Bronchial epithelial cell (primary cell): ENCODE results near the gene FBXO27. TPM values are rescaled to one million over a fixed set of nuclear protein-coding genes. Genes with fewer than 3 reads are reported as not detected.
A peak's percentile ranks its signal among the peaks of the same experiment; 100 is the strongest.
"Not testable (repeated sequence)": the region's sequence is repeated elsewhere in the genome, so short reads cannot be mapped to it uniquely, and the experiment has no call there.

Source experiments
- DNase-seq: peaks from one replicate; pipeline ENCODE4 v3.0.0-alpha.2; 2010; ENCODE audit warnings: low read depth
- FAIRE-seq: peaks from 2 replicates; lab custom pipeline; 2011; peaks lifted over from hg19 to GRCh38; lab: Jason Lieb, UNC
- H3K27me3 ChIP-seq: 2 replicates; pipeline ENCODE4 v1.5.1; 2011; ENCODE audit warnings: low read length; ENCODE audit not compliant: control insufficient read depth, insufficient read depth
- H3K36me3 ChIP-seq: 2 replicates; pipeline ENCODE4 v1.5.1; 2011; ENCODE audit warnings: low read length; ENCODE audit not compliant: control insufficient read depth, insufficient read depth
- H3K4me3 ChIP-seq: 2 replicates; pipeline ENCODE4 v1.5.1; 2011; ENCODE audit warnings: mild to moderate bottlenecking, low read depth, low read length, control low read depth
- total RNA-seq: library from RNA; depleted of rRNA; stranded (reverse); fragments of >200 nt; gene quantifications from 2 replicates; pipeline ENCODE4 v1.2.1, GENCODE V29; 2014
- TF ChIP-seq, protein P1 (sequence below): IDR thresholded peaks from 2 replicates; pipeline ENCODE4 v1.5.1; 2011; ENCODE audit warnings: mild to moderate bottlenecking, moderate library complexity, low read length, control low read depth, inconsistent platforms; ENCODE audit not compliant: insufficient read depth, severe bottlenecking

FBXO27 gene
- total RNA-seq, 1 donor from 2014 or later: 5.3 TPM

GRCh38 chr19:39001041-39001440 lies 31.3 kb downstream of the FBXO27 start:
- DNase-seq (no peak), FAIRE-seq (no peak)
- Histone ChIP-seq H3K36me3 (no peaks in the 10 kb centered on the region), H3K4me3 (no peak overlapping the region), H3K27me3 (no peaks in the 10 kb centered on the region)
- TF ChIP-seq, protein P1, sequence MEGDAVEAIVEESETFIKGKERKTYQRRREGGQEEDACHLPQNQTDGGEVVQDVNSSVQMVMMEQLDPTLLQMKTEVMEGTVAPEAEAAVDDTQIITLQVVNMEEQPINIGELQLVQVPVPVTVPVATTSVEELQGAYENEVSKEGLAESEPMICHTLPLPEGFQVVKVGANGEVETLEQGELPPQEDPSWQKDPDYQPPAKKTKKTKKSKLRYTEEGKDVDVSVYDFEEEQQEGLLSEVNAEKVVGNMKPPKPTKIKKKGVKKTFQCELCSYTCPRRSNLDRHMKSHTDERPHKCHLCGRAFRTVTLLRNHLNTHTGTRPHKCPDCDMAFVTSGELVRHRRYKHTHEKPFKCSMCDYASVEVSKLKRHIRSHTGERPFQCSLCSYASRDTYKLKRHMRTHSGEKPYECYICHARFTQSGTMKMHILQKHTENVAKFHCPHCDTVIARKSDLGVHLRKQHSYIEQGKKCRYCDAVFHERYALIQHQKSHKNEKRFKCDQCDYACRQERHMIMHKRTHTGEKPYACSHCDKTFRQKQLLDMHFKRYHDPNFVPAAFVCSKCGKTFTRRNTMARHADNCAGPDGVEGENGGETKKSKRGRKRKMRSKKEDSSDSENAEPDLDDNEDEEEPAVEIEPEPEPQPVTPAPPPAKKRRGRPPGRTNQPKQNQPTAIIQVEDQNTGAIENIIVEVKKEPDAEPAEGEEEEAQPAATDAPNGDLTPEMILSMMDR: no peak

DNA sequence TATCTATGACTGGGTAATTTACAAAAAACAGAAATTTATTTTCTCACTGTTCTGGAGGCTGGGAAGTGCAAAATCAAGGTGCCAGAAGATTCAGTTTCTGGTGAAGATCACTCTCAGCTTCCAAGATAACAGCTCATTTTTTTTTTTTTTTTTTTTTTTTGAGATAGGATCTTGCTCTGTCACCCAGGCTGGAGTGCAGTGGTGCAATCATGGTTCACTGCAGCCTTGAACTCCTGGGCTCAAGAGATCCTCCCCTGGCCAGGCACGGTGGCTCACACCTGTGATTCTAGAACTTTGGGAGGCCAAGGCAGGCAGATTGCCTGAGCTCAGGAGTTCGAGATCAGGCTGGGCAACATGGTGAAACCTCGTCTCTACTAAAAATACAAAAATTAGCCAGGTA lies 34.8 kb downstream of the FBXO27 start:
- H3K27me3 ChIP-seq, H3K36me3 ChIP-seq, FAIRE-seq, DNase-seq, H3K4me3 ChIP-seq: not testable (repeated sequence)

DNA sequence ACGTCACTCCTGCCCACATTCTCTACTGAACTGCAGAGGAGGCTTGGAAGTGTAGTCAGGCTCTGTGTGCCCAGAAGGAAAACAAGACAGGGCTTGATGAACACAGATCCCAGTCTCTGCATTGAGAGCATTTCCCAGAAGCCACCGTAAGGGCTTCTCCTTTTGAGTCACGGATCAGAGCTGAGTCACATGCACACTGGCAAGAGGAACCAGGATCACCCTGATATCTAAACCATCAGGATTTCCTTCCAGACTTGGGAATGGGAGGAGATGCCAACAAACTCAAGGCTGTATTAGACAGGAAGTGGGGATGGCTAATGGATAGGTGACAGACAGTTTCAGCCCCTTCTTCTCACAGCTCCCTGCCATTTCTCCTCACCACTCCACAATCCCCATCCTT lies 39.1 kb downstream of the FBXO27 start:
- H3K36me3 ChIP-seq: no peaks in the 10 kb centered on the region
- H3K27me3 ChIP-seq: no peaks in the 10 kb centered on the region
- peak; percentile 92 for FAIRE-seq
- peak; percentile 99 for DNase-seq
- no peak overlapping the region for H3K4me3 ChIP-seq
- TF ChIP-seq, protein P1: no peak

DNA sequence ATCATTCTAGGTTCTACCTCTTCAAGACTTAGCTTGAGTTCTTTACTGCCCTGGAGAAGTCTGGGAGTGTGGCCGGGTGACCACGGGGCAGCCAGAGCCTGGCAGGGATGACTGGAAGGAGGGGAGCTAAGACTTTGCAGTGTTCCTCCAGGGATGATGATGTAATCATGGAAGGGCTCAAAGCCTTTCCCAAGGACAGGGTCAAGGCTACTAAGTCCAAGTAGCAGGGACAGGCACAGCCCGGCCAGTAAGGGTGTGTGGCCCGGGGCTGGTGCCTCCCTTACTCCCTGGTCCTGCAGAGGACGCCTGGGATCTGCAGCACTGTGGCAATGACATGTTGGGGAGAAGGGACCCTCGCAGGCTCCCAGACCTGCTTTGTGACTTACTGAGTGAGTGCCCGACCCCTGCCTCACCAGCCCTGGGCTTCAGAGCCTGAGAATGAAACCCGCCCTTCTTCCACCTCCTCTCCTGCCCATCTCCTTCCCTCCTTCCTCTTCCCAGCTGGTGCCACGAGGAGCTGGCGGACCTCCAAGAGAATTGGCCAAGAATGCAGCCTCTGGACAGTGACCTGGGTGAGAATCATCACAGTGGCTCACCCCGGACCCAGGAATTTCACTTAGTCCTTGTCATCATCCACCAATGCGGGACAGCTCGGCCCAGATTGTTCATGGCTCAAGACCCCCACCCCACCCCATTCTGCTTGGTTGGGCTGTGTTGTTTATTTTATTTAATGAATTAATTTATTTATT lies 41.2 kb downstream of the FBXO27 start:
- no peak for DNase-seq
- no peak overlapping the region for H3K4me3 ChIP-seq
- no peaks in the 10 kb centered on the region for H3K36me3 ChIP-seq
- TF ChIP-seq, protein P1: no peak
- no peak for FAIRE-seq
- peaks cover under 1% of the 10 kb centered on the region for H3K27me3 ChIP-seq

DNA sequence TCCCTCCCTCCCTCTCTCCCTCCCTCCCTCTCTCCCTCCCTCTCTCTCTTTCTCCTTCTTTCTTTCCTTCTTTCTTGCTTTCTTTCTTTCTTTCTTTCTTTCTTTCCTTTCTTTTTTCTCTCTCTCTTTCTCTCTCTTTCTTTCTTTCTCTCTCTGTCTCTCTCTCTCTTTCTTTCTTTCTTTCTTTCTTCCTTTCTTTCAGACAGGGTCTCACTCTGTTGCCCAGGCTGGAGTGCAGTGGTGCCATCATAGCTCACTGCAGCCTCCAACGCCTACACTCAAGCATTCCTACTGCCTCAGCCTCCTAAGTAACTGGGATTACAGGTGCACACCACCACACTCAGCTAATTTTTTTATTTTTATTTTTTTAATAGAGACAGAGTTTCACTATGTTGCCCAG lies 42.7 kb downstream of the FBXO27 start:
- H3K36me3 ChIP-seq, DNase-seq, H3K27me3 ChIP-seq, H3K4me3 ChIP-seq, FAIRE-seq: not testable (repeated sequence)

GRCh38 chr19:38989066-38989605 lies 43.2 kb downstream of the FBXO27 start:
- TF ChIP-seq, protein P1: no peak
- H3K27me3 ChIP-seq: peaks cover 2% of the 10 kb centered on the region
- H3K4me3 ChIP-seq: no peak overlapping the region
- FAIRE-seq (no peak), DNase-seq (no peak)
- H3K36me3 ChIP-seq: no peaks in the 10 kb centered on the region

- not testable (repeated sequence) for FAIRE-seq, H3K27me3 ChIP-seq, H3K4me3 ChIP-seq, H3K36me3 ChIP-seq, DNase-seq
Observed at GRCh38 chr19:38988627-38989026, 43.7 kb downstream of the FBXO27 start.

DNA sequence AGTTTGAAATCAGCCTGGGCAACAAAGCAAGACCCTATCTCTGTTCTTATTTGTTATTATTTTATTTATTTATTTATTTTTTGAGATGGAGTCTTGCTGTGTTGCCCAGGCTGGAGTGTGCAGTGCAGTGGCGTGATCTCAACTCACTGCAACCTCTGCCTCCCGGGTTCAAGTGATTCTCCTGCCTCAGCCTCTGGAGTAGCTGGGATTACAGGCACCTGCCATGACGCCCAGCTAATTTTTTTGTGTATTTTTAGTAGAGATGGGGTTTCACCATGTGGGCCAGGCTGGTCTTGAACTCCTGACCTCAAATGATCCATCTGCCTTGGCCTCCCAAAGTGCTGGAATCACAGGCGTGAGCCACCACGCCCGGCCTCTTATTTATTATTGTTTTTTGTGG lies 44.6 kb downstream of the FBXO27 start:
- not testable (repeated sequence) for DNase-seq, FAIRE-seq, H3K4me3 ChIP-seq, H3K36me3 ChIP-seq, H3K27me3 ChIP-seq
